Stimulated activated CD8-positive, alpha-beta memory T cell treated with anti-CD3 and anti-CD28 coated beads, Interleukin-7, amount 100 ng/mL, for 1 hour (primary cell): Measurements from ENCODE around the gene LOC128125822.
A peak's percentile ranks its signal among the peaks of the same experiment; 100 is the strongest.

Experiments
- DNase-seq, 2 donors: peaks; one replicate each; pipeline ENCODE4 v3.0.0-alpha.2; 2020; ENCODE audit warnings: low read depth in 2 of 2

The LOC128125822 gene

DNA sequence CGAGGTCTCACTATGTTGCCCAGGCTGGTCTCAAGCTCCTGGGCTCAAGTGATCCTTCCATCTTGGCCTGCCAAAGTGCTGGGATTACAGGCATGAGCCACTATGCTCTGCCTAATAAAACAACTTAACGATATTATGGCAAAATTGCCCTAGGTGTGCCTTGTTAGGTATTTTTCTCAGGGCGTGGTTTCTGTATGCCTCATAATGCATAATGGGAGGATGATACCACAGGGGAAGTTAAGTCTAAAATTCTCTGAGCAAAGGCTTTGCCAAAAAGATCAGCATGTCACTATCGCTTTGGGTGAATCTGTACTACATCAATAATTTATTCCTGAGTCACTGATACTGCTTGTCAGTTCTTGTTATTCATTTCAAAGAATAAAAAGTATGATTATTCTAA is 15.9 kb upstream of the LOC128125822 start:
- DNase-seq: no peak

- no peak for DNase-seq
These were observed 14.0 kb upstream of the LOC128125822 start for GRCh38 chr6:63558278-63558677.

DNA sequence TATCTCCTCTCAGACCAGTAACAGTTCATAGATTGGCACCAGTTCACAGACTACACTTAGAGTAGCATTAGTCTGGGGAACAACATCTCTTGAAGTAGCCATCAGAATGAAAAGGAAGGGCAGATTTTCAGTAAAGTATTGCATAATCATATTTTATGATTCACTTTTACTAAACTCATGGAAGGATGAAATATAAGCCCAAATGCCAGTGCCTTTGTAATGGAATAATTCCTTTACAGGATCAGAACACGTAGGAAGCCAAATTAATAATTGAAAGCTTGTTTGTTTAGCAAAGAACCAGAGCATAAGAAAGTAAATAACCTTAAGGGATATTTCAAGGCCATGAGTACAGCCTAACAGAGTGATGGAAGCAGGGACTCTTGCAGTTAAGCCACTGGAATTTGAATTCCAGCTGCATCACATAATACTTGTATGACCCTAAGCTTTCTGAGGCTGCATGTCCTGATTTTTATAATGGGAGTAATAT is 11.4 kb upstream of the LOC128125822 start:
- no peak for DNase-seq

- DNase-seq: no peak
These were observed 11.0 kb upstream of the LOC128125822 start for GRCh38 chr6:63561288-63561687.

- no peak for DNase-seq
These were observed 9.0 kb upstream of the LOC128125822 start for GRCh38 chr6:63563235-63563634.

DNA sequence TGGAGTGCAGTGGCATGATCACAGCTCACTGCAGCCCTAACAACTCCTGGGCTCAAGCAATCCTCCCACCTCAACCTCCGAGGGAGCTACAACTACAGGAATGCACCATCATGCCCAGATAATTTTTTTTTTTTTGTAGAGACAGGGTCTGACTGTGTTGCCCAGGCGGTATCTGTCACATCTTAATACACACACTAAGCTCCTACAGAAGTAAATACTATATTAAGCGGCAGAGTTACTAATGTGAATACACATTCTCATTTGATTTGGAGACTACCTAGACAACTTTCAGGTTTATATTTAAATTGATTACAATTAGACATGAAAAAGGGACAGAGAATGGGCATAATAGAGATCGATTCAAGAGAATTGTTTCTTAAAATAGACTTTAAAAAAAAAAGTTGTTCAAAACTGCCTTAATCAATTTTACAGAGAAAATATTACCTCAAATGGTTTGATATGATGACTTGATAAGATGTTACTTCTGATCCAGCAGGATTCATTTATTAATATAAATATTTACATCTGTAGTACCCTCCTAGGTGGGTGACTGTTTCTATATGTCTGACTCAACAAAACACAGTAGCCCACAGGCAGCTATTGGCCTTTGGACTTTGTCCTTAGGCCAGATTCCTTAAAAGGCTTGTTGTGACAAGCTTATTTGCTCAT is 7.1 kb upstream of the LOC128125822 start:
- no peak for DNase-seq

DNA sequence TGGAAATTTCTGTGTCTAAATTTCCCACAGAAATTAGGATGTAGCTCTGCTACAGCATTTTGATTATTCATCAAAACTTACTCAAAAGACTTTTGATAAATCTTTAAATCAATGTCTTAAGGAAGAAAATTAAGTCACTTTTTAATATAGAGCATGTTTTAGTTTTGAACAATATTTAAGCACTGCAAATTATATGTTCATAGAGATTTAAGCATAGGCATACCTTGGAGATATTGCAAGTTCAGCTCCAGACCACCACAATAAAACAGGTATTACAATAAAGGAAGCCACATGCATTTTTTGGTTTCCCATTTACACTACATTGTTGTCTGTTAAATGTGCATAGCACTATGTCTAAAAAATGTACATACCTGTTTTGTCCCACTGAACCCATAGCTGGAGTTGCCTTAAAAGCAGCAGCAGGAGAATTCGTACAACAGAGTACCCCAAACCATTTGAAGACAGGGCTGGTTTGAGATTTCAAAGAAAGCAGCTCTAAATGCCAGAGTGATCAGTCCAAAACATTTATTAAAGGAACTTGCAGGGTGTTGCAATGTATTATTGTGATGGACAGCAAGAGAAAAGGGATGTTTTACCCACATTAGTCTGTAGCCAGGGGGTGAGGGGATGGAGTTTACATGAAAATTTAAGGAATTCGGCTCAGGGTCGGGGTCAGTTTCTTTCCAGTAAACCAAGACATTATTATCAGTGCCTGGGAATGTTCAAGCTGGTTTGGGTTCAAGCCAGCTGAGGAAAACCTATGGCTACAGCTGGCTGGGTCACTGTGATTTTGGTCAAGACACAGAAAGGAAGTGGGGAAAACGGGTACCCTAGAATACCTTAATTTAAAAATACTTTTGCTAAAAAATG is 6.3 kb upstream of the LOC128125822 start:
- DNase-seq: no peak

DNA sequence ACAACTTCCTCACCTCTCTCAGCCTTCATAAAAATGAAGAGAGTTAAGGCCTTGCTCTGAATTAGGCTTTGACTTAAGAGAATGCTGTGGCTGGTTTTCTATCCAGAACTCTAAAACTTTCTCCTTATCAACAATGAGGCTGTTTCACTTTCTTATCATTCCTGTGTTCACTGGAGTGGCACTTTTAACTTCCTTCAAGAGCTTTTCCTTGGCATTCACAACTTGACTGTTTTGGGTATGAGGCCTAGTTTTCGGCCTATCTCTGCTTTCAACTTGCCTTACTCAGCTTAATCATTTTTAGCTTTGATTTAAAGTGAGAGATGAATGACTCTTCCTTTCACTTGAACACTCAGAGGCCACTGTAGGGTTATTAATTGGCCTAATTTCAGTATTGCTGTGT is 4.3 kb upstream of the LOC128125822 start:
- no peak for DNase-seq

DNA sequence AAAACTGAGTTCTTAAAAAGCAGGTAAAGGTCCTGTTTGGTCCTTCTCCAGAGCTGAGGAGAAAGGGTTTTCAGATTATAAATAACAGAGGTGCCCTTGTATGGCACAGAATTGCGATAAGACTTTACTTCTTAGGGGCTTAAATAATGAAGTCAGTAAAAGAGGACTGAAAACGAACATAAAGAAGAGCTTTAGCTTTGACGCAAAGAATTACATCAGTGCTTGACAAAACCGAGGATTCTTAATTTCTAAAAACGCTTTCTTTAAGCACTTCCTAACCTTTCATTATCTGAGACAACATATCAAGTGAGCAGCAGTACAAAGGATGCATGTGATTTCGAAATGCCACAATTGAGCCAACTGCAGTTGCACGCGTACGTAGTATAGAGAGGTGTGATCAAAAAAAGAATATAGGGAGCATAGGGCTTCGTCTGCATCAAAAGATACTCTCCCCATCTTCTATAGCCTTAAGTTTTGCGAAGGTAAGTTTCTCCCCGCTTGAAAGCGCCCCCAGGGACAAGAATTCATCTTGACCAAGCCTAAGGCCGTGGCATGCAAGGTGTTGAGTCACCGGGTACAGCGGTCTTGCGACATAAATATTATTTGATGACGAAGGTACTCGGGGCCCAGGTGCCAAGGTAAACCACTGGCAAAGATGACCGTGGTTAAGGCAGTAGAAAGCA is 778 bp upstream of the LOC128125822 start:
- peak in 1 of 2 donors; percentile 9 for DNase-seq

DNA sequence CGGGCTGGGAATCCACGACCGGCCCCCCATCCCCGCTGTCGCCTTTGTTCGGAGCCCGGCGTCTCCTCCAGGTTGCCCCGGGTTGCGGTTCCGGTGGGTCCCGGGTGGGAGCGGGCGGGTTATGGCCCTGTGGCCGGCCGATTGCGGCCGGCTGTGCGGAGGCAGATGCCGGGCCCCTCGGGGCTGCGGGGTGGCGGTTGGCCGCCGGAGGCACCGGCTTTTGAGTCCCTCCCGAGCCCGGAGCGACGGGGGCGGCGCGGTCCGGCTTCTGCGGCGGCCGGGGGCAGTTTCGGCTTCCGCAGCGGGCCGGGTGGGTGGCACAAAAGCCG is 431 bp downstream of the LOC128125822 start:
- DNase-seq: no peak

- peak; percentile 24 to 34 for DNase-seq
These were observed 1.0 kb downstream of the LOC128125822 start for GRCh38 chr6:63573076-63573898.

GRCh38 chr6:63573899-63574553 is 1.7 kb downstream of the LOC128125822 start:
- DNase-seq: no peak

DNA sequence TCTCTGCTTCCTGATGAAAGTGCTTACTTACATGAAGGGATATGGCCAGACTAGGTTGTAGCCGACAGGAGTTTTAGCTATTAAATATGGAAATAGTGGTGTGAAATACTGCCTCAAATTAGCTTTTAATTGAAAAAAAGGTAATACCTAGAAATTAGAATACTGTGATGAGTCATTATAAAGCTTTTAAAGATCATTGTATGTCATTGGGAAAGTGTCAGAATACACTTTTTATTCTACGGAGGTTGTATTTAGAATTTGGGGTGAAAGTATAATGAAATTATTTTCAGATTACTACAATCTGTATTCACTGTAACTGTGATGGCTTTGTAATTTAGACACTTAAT is 2.2 kb downstream of the LOC128125822 start:
- no peak for DNase-seq

DNA sequence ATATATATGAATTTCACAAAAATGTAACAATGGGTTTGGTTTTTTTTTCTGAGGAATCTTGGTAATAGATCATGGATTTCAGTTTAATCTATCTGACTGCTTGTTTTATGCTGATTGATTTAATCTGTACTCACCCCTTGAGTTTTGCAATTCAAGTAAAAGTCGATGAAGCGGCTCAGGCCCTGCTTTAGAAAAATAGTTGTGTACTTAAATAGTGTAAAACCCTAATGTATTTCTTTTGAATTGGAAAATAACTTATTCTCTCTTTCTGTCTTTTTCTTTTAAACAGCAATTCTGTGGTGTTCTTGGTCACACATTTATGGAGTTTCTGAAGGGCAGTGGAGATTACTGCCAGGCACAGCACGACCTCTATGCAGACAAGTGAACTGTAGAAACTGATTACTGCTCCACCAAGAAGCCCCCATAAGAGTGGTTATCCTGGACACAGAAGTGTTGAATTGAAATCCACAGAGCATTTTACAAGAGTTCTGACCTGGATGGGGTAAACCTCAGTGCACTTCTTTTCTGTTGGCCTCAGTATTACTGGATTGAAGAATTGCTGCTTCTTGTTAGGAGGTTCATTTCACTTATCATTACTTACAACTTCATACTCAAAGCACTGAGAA is 4.0 kb downstream of the LOC128125822 start:
- DNase-seq: no peak

DNA sequence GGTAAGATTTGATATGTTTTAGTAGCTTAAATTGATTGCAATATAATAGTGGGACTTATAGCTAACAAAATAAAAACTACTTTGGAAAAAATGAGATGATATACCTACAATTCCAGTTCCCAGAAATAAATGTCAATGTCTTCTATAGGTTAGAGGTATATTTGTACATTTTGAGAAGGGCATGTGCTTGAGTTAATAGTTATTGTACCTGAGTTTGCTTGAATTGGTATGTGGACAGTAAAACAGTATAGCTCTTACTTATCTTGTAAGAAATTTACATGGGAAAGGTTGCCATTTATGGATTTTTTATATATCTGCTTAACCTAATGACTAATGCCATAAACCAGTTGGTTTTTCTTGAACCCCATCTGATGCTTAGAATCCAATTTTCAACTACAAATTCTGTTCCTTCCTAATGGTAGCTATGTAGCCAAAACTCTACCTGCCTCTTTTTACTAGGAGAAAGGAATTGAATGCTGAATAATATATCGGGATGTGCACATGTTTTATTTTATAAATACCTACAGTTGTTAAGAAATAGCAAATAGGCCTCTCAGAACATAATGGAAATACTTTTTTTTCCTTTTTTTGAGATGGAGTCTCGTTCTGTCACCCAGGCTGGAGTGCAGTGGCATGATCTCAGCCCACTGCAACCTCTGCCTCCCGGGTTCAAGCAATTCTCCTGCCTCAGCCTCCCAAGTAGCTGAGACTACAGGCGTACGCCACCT is 4.9 kb downstream of the LOC128125822 start:
- no peak for DNase-seq

DNA sequence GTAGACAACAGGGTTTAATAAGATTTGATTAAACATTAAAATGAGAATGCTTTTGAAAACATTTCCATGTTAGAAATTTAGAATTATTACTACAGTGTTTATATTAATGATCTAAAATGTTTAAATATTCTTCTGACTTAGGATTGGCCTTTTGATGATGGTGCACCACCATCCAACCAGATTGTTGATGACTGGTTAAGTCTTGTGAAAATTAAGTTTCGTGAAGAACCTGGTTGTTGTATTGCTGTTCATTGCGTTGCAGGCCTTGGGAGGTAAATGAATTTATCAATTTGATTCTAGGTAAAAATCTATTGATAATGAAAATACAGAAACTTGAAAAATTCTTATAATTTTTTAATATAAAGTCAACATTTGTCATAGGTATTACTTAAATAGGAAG is 6.5 kb downstream of the LOC128125822 start:
- no peak for DNase-seq

DNA sequence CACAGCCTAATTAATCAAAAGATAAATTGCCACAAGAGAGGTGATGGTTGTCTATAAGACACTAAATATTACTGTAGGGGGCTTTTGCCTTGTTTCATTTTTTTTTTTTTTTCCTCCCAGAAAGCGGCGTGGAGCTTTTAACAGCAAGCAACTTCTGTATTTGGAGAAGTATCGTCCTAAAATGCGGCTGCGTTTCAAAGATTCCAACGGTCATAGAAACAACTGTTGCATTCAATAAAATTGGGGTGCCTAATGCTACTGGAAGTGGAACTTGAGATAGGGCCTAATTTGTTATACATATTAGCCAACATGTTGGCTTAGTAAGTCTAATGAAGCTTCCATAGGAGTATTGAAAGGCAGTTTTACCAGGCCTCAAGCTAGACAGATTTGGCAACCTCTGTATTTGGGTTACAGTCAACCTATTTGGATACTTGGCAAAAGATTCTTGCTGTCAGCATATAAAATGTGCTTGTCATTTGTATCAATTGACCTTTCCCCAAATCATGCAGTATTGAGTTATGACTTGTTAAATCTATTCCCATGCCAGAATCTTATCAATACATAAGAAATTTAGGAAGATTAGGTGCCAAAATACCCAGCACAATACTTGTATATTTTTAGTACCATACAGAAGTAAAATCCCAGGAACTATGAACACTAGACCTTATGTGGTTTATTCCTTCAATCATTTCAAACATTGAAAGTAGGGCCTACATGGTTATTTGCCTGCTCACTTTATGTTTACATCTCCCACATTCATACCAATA is 7.8 kb downstream of the LOC128125822 start:
- DNase-seq: no peak

DNA sequence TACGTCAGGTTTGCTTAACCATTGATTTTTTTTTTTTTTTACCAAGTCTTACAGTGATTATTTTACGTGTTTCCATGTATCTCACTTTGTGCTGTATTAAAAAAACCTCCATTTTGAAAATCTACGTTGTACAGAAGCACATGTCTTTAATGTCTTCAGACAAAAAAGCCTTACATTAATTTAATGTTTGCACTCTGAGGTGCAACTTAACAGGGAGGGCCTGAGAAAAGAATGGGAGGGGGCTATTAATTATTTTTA is 8.4 kb downstream of the LOC128125822 start:
- no peak for DNase-seq

DNA sequence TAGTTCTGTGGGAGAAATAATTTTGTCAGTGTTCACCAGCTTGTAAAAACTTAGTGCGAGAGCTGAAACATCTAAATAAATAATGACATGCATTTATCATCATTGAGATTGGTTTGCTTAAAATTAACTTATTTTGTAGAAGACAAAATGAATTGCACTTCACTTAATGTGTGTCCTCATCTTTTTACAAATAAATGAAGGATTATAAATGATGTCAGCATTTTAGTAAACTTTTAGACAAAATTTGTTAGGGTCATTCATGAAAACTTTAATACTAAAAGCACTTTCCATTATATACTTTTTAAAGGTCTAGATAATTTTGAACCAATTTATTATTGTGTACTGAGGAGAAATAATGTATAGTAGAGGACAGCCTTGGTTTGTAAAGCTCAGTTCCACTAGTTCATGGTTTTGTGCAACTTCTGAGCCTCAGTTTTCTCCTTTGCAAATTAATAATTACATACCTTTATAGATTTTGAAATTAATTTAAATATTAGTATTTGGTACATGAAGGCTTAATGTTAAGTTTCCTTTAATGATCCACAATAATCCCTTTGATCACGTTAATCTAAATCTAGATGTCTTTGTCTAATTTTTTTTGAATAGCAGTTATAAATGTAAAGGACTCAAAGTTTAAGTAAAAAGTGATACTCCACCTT is 9.2 kb downstream of the LOC128125822 start:
- DNase-seq: no peak
